GM19043 (cell line): ENCODE measurements around the gene NRL.

Source experiments
- ATAC-seq: cut with Tn5 transposase; IDR thresholded peaks from one replicate; pipeline ENCODE4 v1.9.1; 2021; ENCODE audit warnings: low read depth; ENCODE audit not compliant: unreplicated experiment

NRL gene

DNA sequence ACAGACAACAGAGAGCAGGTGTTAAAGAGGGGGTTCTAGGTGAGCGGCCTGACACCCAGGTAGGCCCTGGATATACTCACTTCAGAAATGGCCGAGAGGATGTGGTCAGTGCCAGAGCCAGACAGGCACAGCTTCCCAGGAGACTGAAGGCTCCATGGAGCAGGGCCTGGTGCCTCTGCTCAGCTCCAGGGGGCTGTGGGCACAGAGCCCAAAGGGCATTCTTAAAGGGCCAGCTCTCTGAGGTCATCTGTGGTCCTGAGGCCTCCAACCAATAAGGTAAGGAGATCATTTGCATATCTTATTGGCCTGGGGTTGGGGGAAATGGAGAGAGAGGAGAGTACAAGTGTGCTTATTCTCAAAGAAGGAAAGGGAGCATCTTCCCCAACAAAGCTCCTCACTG is 30.3 kb downstream of the NRL start:
- ATAC-seq, result no peak

DNA sequence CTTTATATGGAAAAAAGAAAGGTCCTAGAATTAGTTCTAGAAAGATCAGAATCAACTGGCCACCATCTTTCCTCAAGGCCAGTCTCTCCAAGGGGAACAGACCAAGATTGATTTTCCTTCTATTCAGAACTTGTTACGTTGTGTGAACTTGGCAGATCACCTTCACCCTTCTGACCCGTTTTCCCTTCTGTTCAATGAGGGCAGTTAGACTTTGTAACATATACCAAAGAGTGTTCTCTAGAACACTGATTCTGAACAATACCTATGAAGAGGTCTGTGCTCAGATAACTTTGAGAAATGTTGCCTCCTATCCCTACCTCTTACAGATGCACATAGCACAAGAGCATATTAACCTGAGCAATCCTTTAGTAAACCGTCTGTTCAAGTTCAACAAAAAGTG is 31.3 kb downstream of the NRL start:
- ATAC-seq, result no peak

DNA sequence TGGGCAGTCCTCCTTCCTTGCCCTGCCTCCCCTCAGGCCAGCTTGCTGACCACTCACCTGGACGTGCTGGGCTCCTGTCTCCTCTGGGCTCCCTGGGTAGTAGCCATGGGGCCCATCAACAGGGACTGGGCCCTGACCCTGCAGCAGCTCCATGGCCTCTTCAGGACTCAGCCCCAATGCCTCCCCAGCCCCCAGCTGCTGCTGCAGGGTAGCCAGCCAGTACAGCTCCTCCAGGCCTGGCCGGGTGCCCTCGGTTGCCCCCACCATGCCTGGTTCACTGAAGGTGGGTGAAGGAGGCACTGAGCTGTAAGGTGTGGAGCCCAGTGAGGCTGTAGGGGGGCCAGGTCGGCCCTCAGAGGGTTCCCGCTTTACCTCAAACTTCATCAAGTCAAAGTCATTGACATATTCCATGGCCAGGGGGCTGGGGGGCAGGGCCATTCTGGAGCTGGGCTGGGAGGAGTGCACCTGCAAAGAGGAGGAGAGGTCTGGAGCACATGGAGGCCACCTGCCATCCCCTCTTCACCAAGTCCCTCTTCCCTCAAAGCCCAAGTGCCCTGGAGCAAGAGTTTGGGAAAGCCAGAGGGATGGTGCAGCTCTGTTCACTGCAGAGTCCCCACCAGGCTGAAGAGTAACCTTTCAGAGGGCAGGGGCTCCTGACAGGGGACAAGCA is 32.2 kb downstream of the NRL start:
- ATAC-seq, result no peak

DNA sequence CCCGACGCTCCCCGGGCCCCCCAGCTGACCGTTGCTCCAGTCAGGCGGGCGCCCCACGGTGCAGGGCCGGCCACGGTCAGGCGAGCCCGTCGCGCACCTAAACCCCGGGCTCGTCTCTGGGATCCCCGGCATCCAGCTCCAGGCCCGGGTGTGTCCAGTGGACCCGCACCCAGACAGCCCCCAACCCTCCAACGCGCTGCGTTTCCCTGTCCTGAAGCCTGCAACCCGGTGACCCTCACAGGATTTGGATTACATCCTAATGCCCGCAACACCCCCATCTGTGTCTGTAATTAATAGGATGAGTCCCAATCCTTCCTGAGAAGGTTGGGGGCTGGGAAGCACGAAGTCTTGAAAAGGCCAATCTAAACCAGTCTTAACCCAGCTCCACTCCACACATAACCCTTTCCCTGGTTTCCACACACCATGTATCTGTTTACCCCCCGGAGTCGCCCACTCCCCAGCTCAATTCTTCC is 33.0 kb downstream of the NRL start:
- no peak for ATAC-seq

DNA sequence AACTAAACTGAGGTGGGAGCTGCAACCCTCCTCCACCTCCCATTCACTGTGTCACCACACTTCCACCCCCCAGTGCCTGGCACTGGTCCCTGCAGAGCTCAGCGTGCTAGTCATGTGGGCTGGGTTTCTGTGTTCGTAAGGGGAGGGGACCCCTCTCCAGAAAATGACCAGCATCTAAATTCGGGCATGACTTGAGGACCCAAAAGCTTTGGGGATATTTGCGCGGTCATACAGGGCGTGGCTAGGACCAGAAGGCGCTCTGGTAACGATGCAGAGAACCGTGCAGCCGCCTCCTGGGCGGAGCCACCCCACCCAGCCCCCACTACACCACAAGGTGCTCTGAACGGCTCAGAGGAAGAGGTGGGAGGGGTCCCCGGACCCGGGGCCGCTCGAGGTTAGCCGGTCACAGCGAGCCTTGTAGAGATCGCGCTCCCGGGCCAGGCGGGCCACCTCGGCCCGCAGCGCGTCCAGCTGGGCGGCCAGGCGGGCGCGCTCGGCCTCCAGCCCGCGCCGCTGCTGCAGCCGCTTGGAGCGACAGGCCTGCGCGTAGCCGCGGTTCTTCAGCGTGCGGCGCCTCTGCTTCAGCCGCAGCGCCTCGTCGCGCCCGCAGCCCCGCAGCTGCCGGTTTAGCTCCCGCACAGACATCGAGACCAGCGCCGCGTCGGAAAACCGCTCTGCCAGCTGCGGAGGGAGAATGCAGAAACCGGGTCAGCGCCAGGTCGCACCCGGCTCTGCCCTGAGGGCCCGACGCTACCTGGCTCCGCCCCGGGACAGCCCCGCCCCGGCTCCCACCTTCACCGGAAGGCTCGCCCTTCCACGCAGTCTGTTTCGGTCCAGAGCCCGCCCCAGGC is 33.6 kb downstream of the NRL start:
- peak; percentile 78 for ATAC-seq

DNA sequence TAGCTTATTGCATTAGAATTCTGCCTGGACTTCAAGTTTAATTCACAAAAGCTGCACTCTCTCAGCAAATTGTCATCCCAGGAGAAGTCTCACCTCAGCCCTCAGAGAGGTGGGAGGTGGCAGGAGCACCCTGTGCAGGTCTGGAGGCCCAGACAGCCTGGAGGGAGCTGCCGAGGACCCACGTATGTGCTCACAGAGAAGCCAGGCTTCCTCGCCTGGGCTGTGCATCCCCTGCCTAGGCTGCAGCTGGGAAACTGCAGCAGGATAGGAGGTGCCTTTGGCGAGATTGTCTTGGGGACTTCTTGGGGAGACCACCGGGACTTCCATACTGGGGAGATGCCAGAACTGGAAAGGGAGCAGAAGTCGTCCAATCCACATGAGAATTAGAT is 34.6 kb downstream of the NRL start:
- no peak for ATAC-seq

DNA sequence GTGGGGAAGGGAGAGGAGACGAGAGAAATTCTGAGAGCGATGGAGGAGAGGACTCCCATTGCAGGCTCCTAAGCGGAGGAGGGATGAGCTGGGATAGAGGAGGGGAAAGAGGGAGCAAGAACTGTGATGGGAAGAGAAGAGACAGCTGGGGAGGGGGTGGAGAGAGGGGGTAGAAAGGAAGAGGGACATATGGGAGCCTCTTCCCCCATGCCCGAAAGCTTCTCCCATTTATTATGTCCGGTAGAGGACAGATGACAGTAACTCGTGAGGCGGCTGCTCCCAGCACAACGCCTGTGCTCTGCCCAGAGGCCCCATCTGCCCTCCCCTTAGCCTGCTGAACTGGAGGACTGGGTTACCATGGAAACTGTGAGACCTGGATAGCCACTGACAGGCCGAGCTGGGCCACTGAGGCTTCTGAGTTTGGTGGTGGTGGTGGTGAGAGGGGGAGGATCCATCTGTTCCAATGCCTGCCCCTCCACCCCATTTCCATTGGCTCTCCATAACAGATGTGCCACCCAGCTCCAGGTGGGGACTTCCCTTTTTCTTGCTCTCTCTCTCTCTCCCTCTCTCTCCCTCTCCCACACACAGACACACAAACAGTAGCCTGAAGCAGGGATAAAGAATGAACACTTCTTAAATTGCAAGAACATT is 35.1 kb downstream of the NRL start:
- no peak for ATAC-seq

DNA sequence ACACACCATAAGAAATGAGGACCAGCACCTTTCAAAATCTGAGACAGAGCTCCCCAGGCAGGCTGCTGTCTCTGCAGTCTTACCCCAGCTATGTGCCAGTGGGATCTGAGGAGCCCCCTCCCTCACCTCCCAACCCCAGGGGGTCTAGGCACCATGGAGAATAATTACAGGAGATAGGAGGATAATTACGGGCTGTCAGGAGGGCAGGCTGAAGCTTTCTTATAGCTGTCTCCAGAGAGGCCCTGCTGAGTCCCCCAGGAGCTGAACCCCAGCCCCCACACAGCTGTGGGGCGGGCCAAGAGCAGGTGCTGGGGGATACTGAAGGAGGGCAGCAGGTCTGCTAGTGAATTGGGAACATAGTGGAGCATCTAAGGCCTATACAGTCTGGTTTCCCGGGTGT is 36.6 kb downstream of the NRL start:
- no peak for ATAC-seq

DNA sequence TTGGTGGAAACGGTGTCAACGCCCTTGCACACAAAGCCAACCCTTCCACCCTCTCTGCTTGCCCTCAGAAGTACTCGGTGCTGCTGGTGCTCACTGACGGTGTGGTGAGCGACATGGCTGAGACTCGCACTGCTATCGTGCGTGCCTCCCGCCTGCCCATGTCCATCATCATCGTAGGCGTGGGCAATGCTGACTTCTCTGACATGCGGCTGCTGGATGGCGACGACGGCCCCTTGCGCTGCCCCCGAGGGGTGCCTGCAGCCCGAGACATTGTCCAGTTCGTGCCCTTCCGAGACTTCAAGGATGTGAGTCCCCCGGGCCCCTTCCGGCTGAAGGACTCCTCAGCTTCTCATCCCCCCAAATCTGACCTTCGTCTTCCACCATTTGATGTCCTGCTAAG is 37.7 kb downstream of the NRL start:
- ATAC-seq, result no peak

DNA sequence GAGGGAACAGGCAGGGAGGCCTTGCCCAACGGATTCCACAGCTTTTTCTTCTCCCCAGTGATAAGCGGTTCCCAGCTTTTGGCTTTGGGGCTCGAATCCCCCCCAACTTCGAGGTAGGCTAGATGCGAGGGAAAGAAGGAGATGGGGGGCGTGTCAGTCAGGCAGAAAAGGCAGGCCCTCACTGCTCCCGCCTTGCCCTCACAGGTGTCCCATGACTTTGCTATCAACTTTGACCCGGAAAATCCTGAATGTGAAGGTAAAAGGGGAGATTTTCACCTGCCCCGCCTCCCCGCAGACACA is 38.5 kb downstream of the NRL start:
- no peak for ATAC-seq

DNA sequence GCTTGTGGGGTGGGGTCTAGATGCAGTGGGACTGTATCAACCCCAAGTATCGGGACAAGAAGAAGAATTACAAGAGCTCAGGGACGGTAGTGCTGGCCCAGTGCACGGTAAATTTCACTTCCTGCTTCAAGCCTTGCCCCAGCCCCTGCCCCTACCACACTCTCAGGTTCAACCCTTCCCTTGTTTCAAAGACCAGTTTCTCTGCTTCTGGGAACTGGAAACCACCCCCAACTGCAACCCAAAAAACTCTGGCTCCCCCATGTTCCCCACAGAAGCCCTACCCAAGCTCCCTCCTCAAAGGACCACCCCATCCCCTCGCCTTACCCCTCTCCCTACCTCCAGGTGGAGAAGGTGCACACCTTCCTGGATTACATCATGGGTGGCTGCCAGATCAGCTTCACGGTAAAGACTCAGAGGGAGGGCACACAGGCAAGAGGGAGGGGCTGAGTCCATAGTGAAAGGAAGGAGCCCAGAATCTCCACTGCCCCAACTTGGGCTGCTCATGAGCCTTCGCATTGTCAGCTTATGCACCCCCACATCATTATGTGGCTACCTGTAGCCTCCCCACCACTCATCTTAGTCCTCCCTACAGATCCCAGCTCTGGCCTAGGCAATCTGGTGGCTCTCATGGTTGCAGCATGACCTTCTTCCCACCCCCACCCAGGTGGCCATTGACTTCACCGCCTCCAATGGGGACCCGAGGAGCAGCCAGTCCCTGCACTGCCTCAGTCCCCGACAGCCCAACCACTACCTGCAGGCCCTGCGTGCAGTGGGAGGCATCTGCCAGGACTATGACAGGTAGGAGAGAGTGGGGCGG is 39.1 kb downstream of the NRL start:
- ATAC-seq, result no peak

DNA sequence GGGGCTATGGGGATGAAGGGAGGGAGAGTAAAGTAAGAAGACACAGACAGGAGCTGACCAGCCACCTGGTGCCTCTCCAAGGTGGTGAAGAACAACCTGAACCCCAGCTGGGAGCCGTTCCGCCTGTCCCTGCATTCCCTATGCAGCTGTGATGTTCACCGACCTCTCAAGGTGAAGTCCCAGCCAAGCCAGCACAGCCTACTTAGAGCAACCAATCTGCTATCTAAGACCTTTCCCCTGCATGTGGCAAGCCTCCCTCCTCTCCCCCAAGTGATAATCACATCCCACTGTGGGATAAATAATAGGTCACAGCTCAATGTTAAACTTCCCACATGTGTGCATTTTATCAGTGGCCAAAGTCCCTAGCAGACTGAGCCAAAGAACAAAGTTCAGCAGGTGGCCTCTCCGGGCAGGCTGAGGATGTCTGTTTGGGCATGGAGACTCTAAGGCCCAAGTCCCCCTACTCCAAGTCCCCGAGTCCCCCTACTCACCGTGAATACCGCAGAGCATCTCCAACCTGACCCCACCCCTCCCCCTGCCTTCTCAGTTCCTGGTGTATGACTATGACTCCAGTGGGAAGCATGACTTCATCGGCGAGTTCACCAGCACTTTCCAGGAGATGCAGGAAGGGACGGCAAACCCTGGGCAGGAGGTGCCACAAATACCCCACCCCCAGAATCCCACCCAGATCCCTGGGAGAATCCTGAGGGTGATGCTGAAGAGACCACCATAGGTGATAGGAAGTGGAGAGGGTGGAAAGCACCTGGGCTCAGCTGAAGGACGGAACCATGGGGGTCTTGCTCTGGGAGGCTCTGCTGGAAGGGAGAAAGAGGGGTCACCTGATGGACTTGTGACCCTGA is 39.9 kb downstream of the NRL start:
- no peak for ATAC-seq

DNA sequence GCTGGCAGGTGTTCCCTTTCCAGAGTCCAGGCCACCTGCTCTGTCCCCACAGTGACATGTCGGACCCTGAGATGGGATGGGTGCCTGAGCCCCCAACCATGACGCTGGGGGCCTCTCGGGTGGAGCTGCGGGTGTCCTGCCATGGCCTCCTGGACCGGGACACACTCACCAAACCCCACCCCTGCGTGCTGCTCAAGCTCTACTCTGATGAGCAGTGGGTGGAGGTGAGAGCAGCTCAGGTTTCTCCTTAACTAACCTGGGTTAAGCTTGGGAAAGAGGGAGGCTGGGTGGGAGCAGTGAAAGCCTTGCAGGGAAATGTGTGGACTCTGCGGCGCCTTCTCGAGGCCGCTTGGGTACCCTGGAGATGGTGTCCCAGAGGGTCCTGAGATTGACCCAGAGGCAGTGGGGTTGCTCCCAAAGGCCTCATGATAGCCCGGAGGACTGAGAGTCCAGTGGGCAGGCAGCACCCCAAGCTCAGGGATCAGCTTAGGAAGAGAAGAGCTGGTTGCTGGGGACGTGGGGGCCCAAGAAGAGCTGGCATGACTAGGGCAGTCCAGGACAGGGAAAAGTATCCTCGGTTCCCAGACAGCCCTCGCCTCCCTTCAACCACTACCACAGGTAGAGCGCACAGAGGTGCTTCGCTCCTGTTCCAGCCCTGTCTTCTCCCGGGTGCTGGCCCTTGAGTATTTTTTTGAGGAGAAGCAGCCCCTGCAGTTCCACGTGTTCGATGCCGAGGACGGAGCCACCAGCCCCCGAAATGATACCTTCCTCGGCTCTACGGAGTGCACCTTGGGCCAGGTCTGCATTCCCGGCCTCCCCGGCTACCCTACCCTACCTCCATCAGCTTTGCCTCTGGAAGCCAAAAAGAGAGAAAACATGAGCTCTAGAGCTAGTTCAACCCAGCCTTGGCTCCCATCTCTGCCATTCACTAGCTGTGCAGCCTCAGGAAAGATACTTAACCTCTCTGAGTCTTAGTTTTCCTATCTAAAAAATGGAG is 41.6 kb downstream of the NRL start:
- no peak for ATAC-seq

DNA sequence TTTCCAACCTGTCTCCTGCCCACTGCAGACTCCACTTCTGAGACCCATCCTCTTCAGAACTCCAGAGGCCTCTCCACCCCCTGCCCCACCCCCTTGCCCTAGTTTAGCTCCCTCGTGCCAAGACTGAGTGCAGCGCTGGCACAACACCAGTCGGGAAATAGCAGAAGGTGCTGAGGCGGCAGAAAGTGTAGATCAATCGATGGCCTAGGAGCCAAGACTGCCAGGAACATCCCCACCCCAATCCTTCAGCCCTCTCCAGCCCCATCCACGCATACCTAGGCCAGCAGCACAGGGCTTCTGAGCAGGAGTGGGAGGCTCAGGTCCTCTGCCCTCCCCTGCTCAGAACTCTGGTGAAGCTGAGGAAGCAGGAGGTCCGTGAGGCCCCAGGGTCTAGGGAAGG is 42.3 kb downstream of the NRL start:
- ATAC-seq, result no peak

DNA sequence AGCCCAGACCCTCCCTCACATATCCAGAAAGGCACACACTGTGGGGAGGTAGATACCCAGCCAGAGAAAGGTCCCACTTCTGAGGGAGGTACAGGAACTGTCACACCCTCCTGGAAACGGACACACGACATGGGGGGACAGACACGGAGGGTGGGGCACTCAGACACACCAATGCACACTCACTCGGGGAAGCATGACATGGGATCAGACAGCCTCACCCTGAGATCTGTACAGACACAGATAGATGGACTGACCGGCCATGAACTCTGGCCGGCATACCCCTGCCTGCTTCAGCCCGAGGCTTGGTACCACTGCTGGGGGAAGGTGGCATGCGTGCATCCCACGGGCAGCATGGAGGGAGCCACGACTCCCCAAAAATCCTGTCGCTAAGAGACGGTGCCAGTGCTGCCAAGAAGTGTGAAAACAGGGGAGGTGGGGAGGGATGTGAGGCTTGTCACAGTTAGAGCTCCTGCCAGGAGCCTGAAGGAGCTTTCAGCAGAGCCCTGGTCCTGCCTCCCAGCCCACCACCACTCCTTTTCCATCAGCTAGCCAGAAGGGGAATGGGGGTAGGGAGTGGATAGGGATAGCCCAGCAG is 42.8 kb downstream of the NRL start:
- ATAC-seq, result no peak

DNA sequence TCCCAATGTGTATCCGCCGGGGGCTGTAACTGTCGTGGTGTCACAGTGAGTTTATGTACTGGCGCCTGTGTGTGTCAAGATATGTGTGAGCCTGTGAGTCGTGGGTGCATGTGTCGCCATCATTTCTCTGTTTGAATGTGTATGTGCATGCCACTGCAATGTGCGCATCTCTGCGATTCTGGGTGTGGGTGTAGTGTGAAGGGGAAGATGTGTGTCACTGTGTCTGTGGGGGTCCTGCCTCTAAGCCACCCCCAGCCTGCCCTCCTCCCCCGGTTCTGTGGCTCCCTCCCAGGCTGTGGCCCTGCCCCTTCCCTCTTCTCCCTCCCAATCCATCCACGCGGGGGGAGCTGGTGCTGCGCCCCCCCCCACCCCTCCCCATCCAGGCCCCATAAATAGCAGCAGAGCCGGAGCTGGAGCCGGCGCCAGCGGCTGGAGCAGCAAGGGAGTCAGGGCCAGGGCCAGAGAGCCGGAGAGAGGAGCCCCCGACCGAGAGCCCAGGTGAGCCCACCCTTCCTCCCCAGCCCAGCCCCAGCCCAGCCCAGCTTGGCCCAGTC is 43.5 kb downstream of the NRL start, which contains the start of gene CPNE6:
CPNE6 (plus strand) TSS at position 419 of the 554 bp plus-strand sequence. CDS start 1,375 bp downstream, outside the sequence.
- ATAC-seq, result no peak

DNA sequence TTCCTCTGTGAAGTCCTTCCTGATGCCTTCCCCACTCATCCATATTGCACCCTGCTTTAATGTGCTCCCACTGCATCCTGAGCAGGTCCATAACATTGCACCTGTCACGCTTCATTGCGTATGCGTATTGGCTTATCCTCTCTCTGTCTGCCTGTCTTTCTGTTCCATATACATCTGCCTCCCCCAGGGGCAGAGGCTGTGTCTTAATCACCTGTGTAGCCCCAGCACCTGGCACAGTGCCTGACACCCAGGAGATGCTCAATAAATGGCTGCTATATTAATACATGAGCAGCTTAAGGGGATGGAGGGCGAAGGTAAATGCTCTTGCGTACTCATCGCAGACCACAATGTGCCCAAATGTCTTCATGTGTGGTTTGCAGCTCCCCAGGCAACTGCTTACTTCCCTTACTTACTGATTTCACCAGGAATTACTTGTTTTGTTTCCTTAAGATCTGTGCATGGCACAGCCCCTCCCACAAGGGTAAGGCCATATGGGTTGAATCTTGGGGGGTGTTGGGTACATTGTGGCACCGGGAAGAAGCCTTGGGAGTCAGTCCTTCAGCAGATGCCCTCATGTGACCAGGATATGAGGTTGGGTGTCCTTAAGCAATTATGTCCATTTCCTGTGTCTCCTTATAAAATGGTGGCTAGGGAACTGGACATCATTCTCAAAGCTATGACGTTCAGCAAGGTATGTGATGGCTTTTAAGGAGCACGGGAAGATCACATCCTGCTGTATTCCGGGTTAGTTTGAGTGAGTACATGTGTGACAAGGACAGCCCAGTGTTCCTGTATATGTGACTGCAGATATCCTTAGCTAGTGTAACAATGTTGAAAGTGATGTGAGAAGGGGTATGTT is 44.2 kb downstream of the NRL start:
- ATAC-seq, result no peak
